NCI-H1436 (cell line): ENCODE results near the gene BCR.

Experiments
- DNase-seq: peaks from one replicate; lab custom pipeline; 2025; lab: John Stamatoyannopoulos, UW

Gene BCR

GRCh38 chr22:23276656-23277582 is 96.6 kb downstream of the BCR start:
- no peak for DNase-seq

- no peak for DNase-seq
Measured at GRCh38 chr22:23277583-23278295, 97.4 kb downstream of the BCR start.

GRCh38 chr22:23278883-23279675 is 98.8 kb downstream of the BCR start:
- DNase-seq = no peak

- no peak for DNase-seq
Measured at GRCh38 chr22:23279781-23280180, 99.5 kb downstream of the BCR start.

GRCh38 chr22:23280356-23281052 is 100.2 kb downstream of the BCR start:
- DNase-seq = no peak

- DNase-seq = no peak
Measured at GRCh38 chr22:23281053-23281405, 100.7 kb downstream of the BCR start.

GRCh38 chr22:23281406-23282088 is 101.2 kb downstream of the BCR start:
- peak; percentile 79 for DNase-seq

- no peak for DNase-seq
Measured at GRCh38 chr22:23282089-23282501, 101.8 kb downstream of the BCR start.

GRCh38 chr22:23282516-23282915 is 102.2 kb downstream of the BCR start:
- no peak for DNase-seq

- no peak for DNase-seq
Measured at GRCh38 chr22:23282986-23283385, 102.7 kb downstream of the BCR start.

GRCh38 chr22:23283591-23284503 is 103.5 kb downstream of the BCR start:
- DNase-seq = no peak

- DNase-seq = no peak
Measured at GRCh38 chr22:23284504-23285033, 104.3 kb downstream of the BCR start.

GRCh38 chr22:23285236-23285635 is 104.9 kb downstream of the BCR start:
- no peak for DNase-seq

GRCh38 chr22:23285734-23286133 is 105.4 kb downstream of the BCR start:
- no peak for DNase-seq

GRCh38 chr22:23286296-23286695 is 106.0 kb downstream of the BCR start:
- DNase-seq = no peak

GRCh38 chr22:23287136-23288095 is 107.1 kb downstream of the BCR start:
- no peak for DNase-seq

GRCh38 chr22:23288301-23289129 is 108.2 kb downstream of the BCR start:
- DNase-seq = no peak

- no peak for DNase-seq
Measured at GRCh38 chr22:23289130-23289503, 108.8 kb downstream of the BCR start.
